ENCODE data around the gene MRTFB. TPM values are rescaled to one million over a fixed set of nuclear protein-coding genes. Genes with fewer than 3 reads are reported as not detected.

MRTFB gene
- total RNA-seq, 1 donor from 2014 or later: 31.8 TPM

- no peak for DNase-seq (ENCODE audit: low spot score)
These were observed 236.6 kb downstream of the MRTFB start for GRCh38 chr16:14307527-14308367.

- DNase-seq (ENCODE audit: low spot score): no peak
These were observed 237.2 kb downstream of the MRTFB start for GRCh38 chr16:14308368-14308723.

GRCh38 chr16:14309001-14309886, 238.1 kb downstream of the MRTFB start:
- peak; percentile 65 for DNase-seq (ENCODE audit: low spot score)

GRCh38 chr16:14309906-14310305, 238.8 kb downstream of the MRTFB start:
- DNase-seq (ENCODE audit: low spot score): no peak

- DNase-seq (ENCODE audit: low spot score): no peak
These were observed 239.4 kb downstream of the MRTFB start for GRCh38 chr16:14310519-14310991.

- no peak for DNase-seq (ENCODE audit: low spot score)
These were observed 243.0 kb downstream of the MRTFB start for GRCh38 chr16:14314116-14314515.

- DNase-seq (ENCODE audit: low spot score): no peak
These were observed 244.7 kb downstream of the MRTFB start for GRCh38 chr16:14315683-14316320.

Other genes with a start within 250 kb of the MRTFB start
- gene ERCC4, start 151.2 kb upstream of the MRTFB start, total RNA-seq (ENCODE audit: insufficient read depth, low replicate concordance): 18.1 TPM